Left renal pelvis (tissue), 4 donors: ENCODE measurements around the gene CASS4. TPM values are rescaled to one million over a fixed set of nuclear protein-coding genes. Genes with fewer than 3 reads are reported as not detected.

Experiments used
- DNase-seq, 4 donors: peaks; one replicate each; pipeline ENCODE4 v3.0.0-alpha.2; 2013; ENCODE audit warnings: low read depth in 4 of 4, low spot score in 3 of 4
- polyA plus RNA-seq, 4 donors: library from polyadenylated mRNA; unstranded; fragments of 120-200 nt; gene quantifications; one replicate each; pipeline ENCODE4 v1.2.1, GENCODE V29; 2013; ENCODE audit not compliant: insufficient read length in 4 of 4

The CASS4 gene
- polyA plus RNA-seq, 4 donors, result 0.63 to 3.3 (median 2.8) TPM

- no peak for DNase-seq
These were observed 89.1 kb downstream of the CASS4 start for GRCh38 chr20:56501116-56501515.

DNA sequence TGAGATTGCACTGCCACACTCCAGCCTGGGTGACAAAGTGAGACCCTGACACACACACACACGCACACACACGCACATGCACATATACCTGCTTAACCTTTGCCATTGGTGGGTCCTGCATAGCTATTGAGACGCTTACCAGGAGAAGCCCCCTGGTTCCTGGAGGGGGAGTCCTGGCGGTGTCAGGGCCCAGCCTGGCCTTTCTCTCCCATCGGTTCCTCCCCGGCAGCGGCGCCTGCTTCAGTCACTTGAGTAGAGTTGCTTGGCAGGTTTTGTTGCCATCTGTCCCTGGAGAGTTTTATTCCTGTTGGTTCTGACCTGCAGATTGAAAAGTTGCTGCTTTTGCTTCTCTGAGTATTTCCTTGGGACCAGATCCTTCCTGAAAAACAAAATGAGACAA lies 91.9 kb downstream of the CASS4 start:
- DNase-seq, result no peak

- no peak for DNase-seq
These were observed 92.4 kb downstream of the CASS4 start for GRCh38 chr20:56504373-56505005.

DNA sequence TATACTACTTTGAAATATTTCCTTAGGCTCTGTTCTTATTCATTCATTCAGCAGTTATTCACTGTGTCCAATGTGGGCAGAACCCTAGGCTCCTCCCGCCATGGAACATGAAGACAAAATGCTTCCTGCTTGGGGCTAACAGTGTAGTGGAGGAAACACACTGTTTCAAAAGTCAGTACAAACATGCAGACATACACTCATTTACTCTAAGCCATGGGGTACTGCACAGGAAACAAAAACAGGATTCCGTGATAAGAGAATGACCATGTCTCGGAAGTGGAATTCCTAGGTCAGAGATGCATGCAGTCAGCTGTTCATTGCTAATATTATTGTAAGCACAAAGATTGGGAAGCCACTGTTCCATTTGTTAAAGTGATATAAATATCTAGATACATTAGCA lies 94.0 kb downstream of the CASS4 start:
- DNase-seq, result no peak

Other genes starting within 250 kb of the CASS4 start
- gene MC3R, start 163.5 kb upstream of the CASS4 start, polyA plus RNA-seq, result not detected
- gene FAM210B, start 53.3 kb upstream of the CASS4 start, polyA plus RNA-seq, result 10 to 100 TPM; 38.7 to 84.7 (median 43.4) TPM
- 10 to 100 TPM; 13.2 to 16.5 (median 15.2) TPM for gene AURKA, start 20.0 kb upstream of the CASS4 start, polyA plus RNA-seq
- 10 to 100 TPM; 32.3 to 46.5 (median 42.6) TPM for gene CSTF1, start 19.6 kb upstream of the CASS4 start, polyA plus RNA-seq
- 100 to 1,000 TPM in 3 of 4 donors, 10 to 100 TPM in 1; 94.5 to 134 (median 129) TPM for gene RTF2, start 56.4 kb downstream of the CASS4 start, polyA plus RNA-seq
- under 1 TPM in 3 of 4 donors, not detected in 1; 0.29 to 0.40 (median 0.35) TPM for gene FAM209A, start 112.5 kb downstream of the CASS4 start, polyA plus RNA-seq
- under 1 TPM; 0.27 to 0.34 (median 0.30) TPM for gene FAM209B, start 121.0 kb downstream of the CASS4 start, polyA plus RNA-seq
- 1 to 10 TPM in 3 of 4 donors, under 1 TPM in 1; 0.12 to 1.8 (median 1.2) TPM for gene TFAP2C, start 217.0 kb downstream of the CASS4 start, polyA plus RNA-seq